PC-9 (cell line): ENCODE results near the gene CBFB. TPM values are rescaled to one million over a fixed set of nuclear protein-coding genes. Genes with fewer than 3 reads are reported as not detected.
A peak's percentile ranks its signal among the peaks of the same experiment; 100 is the strongest.

Source experiments
- BruUV-seq: library from RNA; stranded (reverse); fragments of 400-500 nt; replicated peaks from 2 replicates; lab custom pipeline; 2021; lab: Mats Ljungman, UMichigan
- CTCF ChIA-PET: fragments of 300-600 bp; sonication (Branson Sonifier 250); formaldehyde crosslinking; loops from one replicate; lab custom pipeline; 2022; ENCODE audit warnings: antibody characterized with exemption; lab: Charles Lee
- POLR2A ChIA-PET: fragments of 300-600 bp; sonication (Branson Sonifier 250); formaldehyde crosslinking; loops from one replicate; lab custom pipeline; 2022; ENCODE audit warnings: antibody characterized with exemption; ENCODE audit not compliant: unreplicated experiment; lab: Charles Lee
- DNase-seq, 2 experiments: peaks; one replicate each; pipeline versions ENCODE4 v3.0.0 to v3.0.0-alpha.2; 2015 to 2022; ENCODE audit warnings: mixed read lengths in 1 of 2
- H2AFZ ChIP-seq: fragments of 200-600 bp; sonication (generic); 2 replicates; pipeline ENCODE4 v1.8.1; 2017; ENCODE audit warnings: antibody characterized with exemption
- H3F3A ChIP-seq: fragments of 200-600 bp; sonication (generic); 2 replicates; pipeline ENCODE4 v1.8.1; 2017; ENCODE audit warnings: antibody characterized with exemption, mild to moderate bottlenecking, low read depth; ENCODE audit not compliant: insufficient read depth
- H3K27ac ChIP-seq: fragments of 200-600 bp; sonication (generic); 2 replicates; pipeline ENCODE4 v1.6.1; 2016; ENCODE audit warnings: mixed run types
- H3K27me3 ChIP-seq: fragments of 200-600 bp; sonication (generic); 2 replicates; pipeline ENCODE4 v1.6.1; 2016; ENCODE audit warnings: low read depth, mixed run types; ENCODE audit not compliant: insufficient read depth
- H3K36me3 ChIP-seq: fragments of 200-600 bp; sonication (generic); 2 replicates; pipeline ENCODE4 v1.6.1; 2016; ENCODE audit warnings: low read depth, mixed run types
- H3K4me1 ChIP-seq: fragments of 200-600 bp; sonication (generic); replicated peaks from 2 replicates; pipeline ENCODE4 v1.6.1; 2016; ENCODE audit warnings: mixed run types; ENCODE audit not compliant: insufficient read depth
- H3K4me2 ChIP-seq: fragments of 200-600 bp; sonication (generic); 2 replicates; pipeline ENCODE4 v1.6.1; 2017; ENCODE audit warnings: mixed run types
- H3K4me3 ChIP-seq: fragments of 200-600 bp; sonication (generic); 2 replicates; pipeline ENCODE4 v1.6.1; 2016; ENCODE audit warnings: mixed run types
- H3K79me2 ChIP-seq: fragments of 200-600 bp; sonication (generic); 2 replicates; pipeline ENCODE4 v1.6.1; 2017; ENCODE audit warnings: low read depth, mixed run types
- H3K9me2 ChIP-seq: fragments of 200-600 bp; sonication (generic); 2 replicates; pipeline ENCODE4 v1.8.1; 2017; ENCODE audit warnings: mild to moderate bottlenecking; ENCODE audit not compliant: insufficient read depth
- H3K9me3 ChIP-seq: fragments of 200-600 bp; sonication (generic); 2 replicates; pipeline ENCODE4 v1.8.1; 2016; ENCODE audit warnings: low read depth; ENCODE audit not compliant: insufficient read depth
- H4K20me1 ChIP-seq: fragments of 200-600 bp; sonication (generic); 2 replicates; pipeline ENCODE4 v1.8.1; 2017; ENCODE audit not compliant: insufficient read depth
- EZH2 ChIP-seq: fragments of 200-600 bp; sonication (generic); IDR thresholded peaks from 2 replicates; pipeline ENCODE4 v1.8.0; 2017; ENCODE audit warnings: antibody characterized with exemption, low read depth
- intact Hi-C: fragments of 100-400 bp; cut with micrococcal nuclease; formaldehyde crosslinking; loops from one replicate; pipeline ENCODE4 v1.10.0; 2022; ENCODE audit not compliant: unreplicated experiment
- total RNA-seq: library from RNA; stranded (reverse); gene quantifications from 2 replicates; pipeline ENCODE4 v1.2.3, GENCODE V29; 2021
- TF ChIP-seq, protein P1 (sequence below): fragments of 200-600 bp; sonication (generic); conservative IDR thresholded peaks from 2 replicates; pipeline ENCODE4 v1.6.1; 2017; ENCODE audit warnings: mixed run types, antibody characterized with exemption, mild to moderate bottlenecking, moderate library complexity

CBFB gene
- total RNA-seq, 1 experiment from 2014 or later, result 63.3 TPM

DNA sequence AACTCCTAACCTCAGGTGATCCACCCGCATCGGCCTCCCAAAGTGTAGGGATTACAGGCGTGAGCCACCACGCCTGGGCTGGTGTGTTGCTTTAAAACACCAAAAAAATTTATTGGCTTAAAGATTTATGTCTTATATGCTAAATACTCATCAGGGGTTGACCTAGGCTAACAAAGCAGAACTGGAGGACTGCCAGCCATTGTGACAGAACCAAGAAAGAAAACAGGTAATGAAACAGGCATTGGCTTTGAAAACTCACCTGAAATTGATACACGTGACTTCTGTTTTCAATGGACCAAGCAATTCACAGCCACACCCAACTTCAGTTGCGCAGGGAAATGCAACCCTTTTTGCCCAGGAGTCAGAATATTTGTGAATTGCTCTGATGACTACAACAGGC, 75.9 kb downstream of the CBFB start:
- peaks cover under 1% of the 10 kb centered on the region for H3K79me2 ChIP-seq
- H3K4me1 ChIP-seq, result 0 out of 2 replicates have a peak, but pooled peaks cover 5% of the 10 kb centered on the region
- no peak overlapping the region for H3K27ac ChIP-seq
- BruUV-seq, result no TSS peak
- no peak overlapping the region for H3K4me2 ChIP-seq
- H3K36me3 ChIP-seq, result 0 out of 2 replicates have a peak, but pooled peaks cover 3% of the 10 kb centered on the region
- CTCF ChIA-PET, result no interaction called here
- no peak overlapping the region for H3K4me3 ChIP-seq
- H3F3A ChIP-seq, result peaks cover 24% of the 10 kb centered on the region
- H4K20me1 ChIP-seq, result no peaks in the 10 kb centered on the region
- no peak overlapping the region for H2AFZ ChIP-seq
- TF ChIP-seq, protein P1, sequence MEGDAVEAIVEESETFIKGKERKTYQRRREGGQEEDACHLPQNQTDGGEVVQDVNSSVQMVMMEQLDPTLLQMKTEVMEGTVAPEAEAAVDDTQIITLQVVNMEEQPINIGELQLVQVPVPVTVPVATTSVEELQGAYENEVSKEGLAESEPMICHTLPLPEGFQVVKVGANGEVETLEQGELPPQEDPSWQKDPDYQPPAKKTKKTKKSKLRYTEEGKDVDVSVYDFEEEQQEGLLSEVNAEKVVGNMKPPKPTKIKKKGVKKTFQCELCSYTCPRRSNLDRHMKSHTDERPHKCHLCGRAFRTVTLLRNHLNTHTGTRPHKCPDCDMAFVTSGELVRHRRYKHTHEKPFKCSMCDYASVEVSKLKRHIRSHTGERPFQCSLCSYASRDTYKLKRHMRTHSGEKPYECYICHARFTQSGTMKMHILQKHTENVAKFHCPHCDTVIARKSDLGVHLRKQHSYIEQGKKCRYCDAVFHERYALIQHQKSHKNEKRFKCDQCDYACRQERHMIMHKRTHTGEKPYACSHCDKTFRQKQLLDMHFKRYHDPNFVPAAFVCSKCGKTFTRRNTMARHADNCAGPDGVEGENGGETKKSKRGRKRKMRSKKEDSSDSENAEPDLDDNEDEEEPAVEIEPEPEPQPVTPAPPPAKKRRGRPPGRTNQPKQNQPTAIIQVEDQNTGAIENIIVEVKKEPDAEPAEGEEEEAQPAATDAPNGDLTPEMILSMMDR, result no peak
- no peak for TF ChIP-seq EZH2
- no peaks in the 10 kb centered on the region for H3K9me2 ChIP-seq
- no peaks in the 10 kb centered on the region for H3K9me3 ChIP-seq
- POLR2A ChIA-PET, result no interaction called here
- DNase-seq, result peak in 1 of 2 experiments; percentile 11
- no peaks in the 10 kb centered on the region for H3K27me3 ChIP-seq
- intact Hi-C loops, result no loop called here

DNA sequence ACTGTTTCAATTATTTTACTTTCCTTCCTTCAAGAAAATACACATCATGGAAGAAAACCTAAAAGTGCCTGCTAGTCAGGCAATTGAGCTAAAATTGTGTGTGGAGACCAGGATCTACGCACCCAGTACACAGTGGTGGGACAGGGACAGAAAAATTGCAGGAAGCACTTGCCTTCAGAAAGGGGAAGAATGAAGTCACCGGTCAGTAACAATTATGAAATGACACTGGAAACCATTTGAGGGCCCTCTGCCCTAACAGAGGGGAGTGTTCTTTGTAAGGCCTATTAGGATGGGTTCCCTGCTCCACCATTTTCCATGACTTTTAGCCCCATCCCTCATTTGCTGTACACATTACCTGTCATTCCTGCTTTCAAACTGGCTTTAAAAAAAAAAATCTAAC, 76.3 kb downstream of the CBFB start:
- ChIA-PET CTCF (no interaction called here), POLR2A (no interaction called here)
- intact Hi-C loops, result no loop called here
- no peaks in the 10 kb centered on the region for H3K9me3 ChIP-seq
- no peak overlapping the region for H3K27ac ChIP-seq
- peaks cover 4% of the 10 kb centered on the region for H3K79me2 ChIP-seq
- no TSS peak for BruUV-seq
- no peaks in the 10 kb centered on the region for H3K9me2 ChIP-seq
- H4K20me1 ChIP-seq, result no peaks in the 10 kb centered on the region
- TF ChIP-seq, protein P1, result no peak
- TF ChIP-seq EZH2, result no peak
- no peaks in the 10 kb centered on the region for H3K36me3 ChIP-seq
- DNase-seq, result no peak
- H3F3A ChIP-seq, result peaks cover 23% of the 10 kb centered on the region
- H3K27me3 ChIP-seq, result no peaks in the 10 kb centered on the region
- H2AFZ ChIP-seq, result no peak overlapping the region
- H3K4me2 ChIP-seq, result no peak overlapping the region
- H3K4me1 ChIP-seq, result 0 out of 2 replicates have a peak, but pooled peaks cover 5% of the 10 kb centered on the region
- no peak overlapping the region for H3K4me3 ChIP-seq

DNA sequence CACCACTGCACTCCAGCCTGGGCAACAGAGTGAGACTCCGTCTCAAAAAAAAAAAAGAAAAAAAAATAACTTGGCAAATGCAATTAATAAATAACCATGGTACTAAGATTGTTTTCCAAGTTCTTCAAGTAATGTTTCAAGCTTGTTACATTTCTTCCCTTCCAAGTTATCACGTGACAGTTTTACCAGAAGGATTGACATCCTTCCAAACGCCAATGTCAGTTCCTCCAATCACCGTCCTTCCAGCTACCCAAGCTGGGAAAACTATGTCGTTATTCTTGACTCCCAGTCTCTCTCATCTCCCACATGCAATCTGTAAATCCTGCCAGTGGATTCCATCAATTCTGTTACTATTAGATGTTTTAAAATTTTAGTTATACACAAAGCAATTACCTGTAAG, 76.9 kb downstream of the CBFB start:
- Histone ChIP-seq H2AFZ (no peak overlapping the region), H3K4me1 (peaks cover 7% of the 10 kb centered on the region; the same call in 1 of the 2 replicates), H3K79me2 (peaks cover 11% of the 10 kb centered on the region), H3K4me3 (no peak overlapping the region), H3K27ac (no peak overlapping the region), H3K36me3 (no peaks in the 10 kb centered on the region), H3K9me3 (no peaks in the 10 kb centered on the region), H4K20me1 (no peaks in the 10 kb centered on the region), H3K4me2 (no peak overlapping the region), H3K27me3 (no peaks in the 10 kb centered on the region), H3K9me2 (no peaks in the 10 kb centered on the region), H3F3A (peaks cover 18% of the 10 kb centered on the region)
- no peak for DNase-seq
- no TSS peak for BruUV-seq
- TF ChIP-seq EZH2, result no peak
- TF ChIP-seq, protein P1, result no peak
- intact Hi-C loops, result no loop called here
- POLR2A ChIA-PET, result interaction anchor here (0.7 kb wide), 1 partner anchor 141 kb away, joined by 5 read pairs; no protein-coding TSS in a partner anchor
- CTCF ChIA-PET, result no interaction called here
